OCI-LY3 (cell line): ENCODE data around the gene KCNK5.

ENCODE experiments used
- H2AFZ ChIP-seq: fragments of 200-600, 300-600 bp; shearing (Covaris generic); 2 replicates; pipeline ENCODE4 v1.6.0; 2014; ENCODE audit warnings: antibody characterized with exemption, low read depth, low read length
- H3K27ac ChIP-seq: fragments of 200-600, 300-600 bp; sonication (generic); 2 replicates; pipeline ENCODE4 v1.5.1; 2014; ENCODE audit warnings: mild to moderate bottlenecking, low read length, moderate library complexity, mixed read lengths
- H3K27me3 ChIP-seq: fragments of 200-600, 300-600 bp; sonication (generic); 2 replicates; pipeline ENCODE4 v1.6.1; 2014; ENCODE audit warnings: low read depth, low read length, mixed read lengths
- H3K36me3 ChIP-seq: fragments of 200-600, 300-600 bp; sonication (generic); replicated peaks from 2 replicates; pipeline ENCODE3; 2014; ENCODE audit warnings: low read depth, low read length, mixed read lengths
- H3K4me1 ChIP-seq: fragments of 300-600, 200-600 bp; sonication (generic); 2 replicates; pipeline ENCODE4 v1.6.1; 2014; ENCODE audit warnings: low read length, mixed read lengths
- H3K4me2 ChIP-seq: fragments of 200-600, 300-600 bp; sonication (generic); 2 replicates; pipeline ENCODE4 v1.6.1; 2014; ENCODE audit warnings: low read length, mixed read lengths
- H3K4me3 ChIP-seq: fragments of 300-600, 200-600 bp; sonication (generic); 2 replicates; pipeline ENCODE4 v1.5.1; 2014; ENCODE audit warnings: antibody characterized with exemption, mild to moderate bottlenecking, low read length, moderate library complexity
- H3K79me2 ChIP-seq: fragments of 300-600, 200-600 bp; shearing (Covaris generic); 2 replicates; pipeline ENCODE4 v1.6.1; 2014; ENCODE audit warnings: mild to moderate bottlenecking, low read length, mixed read lengths
- H3K9ac ChIP-seq: fragments of 300-600, 200-600 bp; shearing (Covaris generic); 2 replicates; pipeline ENCODE4 v1.6.0; 2014; ENCODE audit warnings: mild to moderate bottlenecking, low read length, moderate library complexity
- H3K9me3 ChIP-seq: fragments of 200-600, 300-600 bp; shearing (Covaris generic); 2 replicates; pipeline ENCODE4 v1.6.1; 2014; ENCODE audit warnings: low read length, mixed read lengths; ENCODE audit not compliant: insufficient read depth
- H4K20me1 ChIP-seq: fragments of 200-600, 300-600 bp; sonication (generic); 2 replicates; pipeline ENCODE4 v1.6.1; 2016; ENCODE audit warnings: low read length, mixed read lengths; ENCODE audit not compliant: insufficient read depth
- EZH2phosphoT487 ChIP-seq: fragments of 200-600 bp; shearing (Covaris generic); IDR thresholded peaks from 2 replicates; pipeline ENCODE4 v1.6.1; 2018; ENCODE audit warnings: antibody characterized with exemption, mixed run types, low read depth
- TF ChIP-seq, protein P1 (sequence below): fragments of 200-600, 300-600 bp; sonication (generic); IDR thresholded peaks from 2 replicates; pipeline ENCODE4 v1.5.1; 2014; ENCODE audit warnings: antibody characterized with exemption, low read length, low read depth

Gene KCNK5

DNA sequence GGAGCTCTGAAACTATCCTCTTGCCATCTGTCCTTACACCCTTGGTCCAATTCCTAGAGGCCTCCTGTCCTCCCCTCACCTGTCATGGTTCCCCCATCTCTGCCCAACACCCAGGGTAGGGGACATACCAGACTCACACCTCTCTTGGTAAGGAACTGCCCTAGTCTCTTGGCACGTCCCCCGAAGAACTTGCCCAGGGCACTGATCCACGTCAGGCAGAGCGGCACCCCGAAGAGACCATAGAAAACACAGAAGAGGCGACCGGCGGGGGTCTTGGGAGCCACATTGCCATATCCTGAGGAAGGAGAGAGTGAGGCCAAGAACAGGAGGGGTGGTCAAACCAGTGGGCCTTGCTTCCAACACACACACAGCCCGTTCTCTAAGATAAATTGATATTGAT is 34.8 kb downstream of the KCNK5 start:
- Histone ChIP-seq H2AFZ (no peak overlapping the region), H3K4me1 (peaks cover 25% of the 10 kb centered on the region), H3K9ac (no peak overlapping the region), H4K20me1 (no peaks in the 10 kb centered on the region), H3K4me2 (no peak overlapping the region), H3K79me2 (no peaks in the 10 kb centered on the region), H3K4me3 (no peak overlapping the region), H3K36me3 (no peaks in the 10 kb centered on the region), H3K9me3 (no peaks in the 10 kb centered on the region), H3K27ac (no peak overlapping the region), H3K27me3 (no peaks in the 10 kb centered on the region)
- no peak for TF ChIP-seq EZH2phosphoT487
- TF ChIP-seq, protein P1, sequence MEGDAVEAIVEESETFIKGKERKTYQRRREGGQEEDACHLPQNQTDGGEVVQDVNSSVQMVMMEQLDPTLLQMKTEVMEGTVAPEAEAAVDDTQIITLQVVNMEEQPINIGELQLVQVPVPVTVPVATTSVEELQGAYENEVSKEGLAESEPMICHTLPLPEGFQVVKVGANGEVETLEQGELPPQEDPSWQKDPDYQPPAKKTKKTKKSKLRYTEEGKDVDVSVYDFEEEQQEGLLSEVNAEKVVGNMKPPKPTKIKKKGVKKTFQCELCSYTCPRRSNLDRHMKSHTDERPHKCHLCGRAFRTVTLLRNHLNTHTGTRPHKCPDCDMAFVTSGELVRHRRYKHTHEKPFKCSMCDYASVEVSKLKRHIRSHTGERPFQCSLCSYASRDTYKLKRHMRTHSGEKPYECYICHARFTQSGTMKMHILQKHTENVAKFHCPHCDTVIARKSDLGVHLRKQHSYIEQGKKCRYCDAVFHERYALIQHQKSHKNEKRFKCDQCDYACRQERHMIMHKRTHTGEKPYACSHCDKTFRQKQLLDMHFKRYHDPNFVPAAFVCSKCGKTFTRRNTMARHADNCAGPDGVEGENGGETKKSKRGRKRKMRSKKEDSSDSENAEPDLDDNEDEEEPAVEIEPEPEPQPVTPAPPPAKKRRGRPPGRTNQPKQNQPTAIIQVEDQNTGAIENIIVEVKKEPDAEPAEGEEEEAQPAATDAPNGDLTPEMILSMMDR, result no peak

DNA sequence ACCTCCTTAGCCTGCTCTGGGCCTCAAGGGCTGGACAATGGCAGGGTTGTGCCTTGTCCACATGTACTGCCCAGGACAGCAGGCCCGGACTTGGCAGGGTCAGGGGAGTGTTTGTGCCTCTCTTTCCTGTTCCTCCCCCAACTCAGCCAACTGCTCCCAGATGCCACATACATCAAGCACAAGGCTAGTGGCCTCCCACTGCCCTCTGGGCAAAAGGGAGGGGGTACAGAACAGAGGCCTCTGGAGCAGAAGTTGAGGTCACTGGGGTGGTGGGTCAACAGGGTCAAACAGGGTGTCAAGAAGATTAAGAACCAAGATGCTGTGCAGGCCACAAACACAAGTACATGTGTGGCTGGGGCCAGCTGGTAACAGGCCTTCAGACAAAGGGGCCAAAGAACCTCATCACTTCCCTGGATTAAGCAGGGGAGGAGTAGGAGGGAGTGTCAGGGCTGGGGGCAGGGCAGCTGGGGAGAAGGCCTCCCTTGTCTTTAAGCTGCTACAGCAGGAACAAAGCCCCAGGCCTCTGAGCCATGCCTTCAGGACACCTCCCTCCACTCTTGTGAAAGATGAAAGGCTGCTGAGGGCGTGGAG is 36.0 kb downstream of the KCNK5 start:
- H3K9me3 ChIP-seq, result no peaks in the 10 kb centered on the region
- no peak overlapping the region for H2AFZ ChIP-seq
- TF ChIP-seq, protein P1, result no peak
- TF ChIP-seq EZH2phosphoT487, result no peak
- no peaks in the 10 kb centered on the region for H3K79me2 ChIP-seq
- H3K4me1 ChIP-seq, result peaks cover 23% of the 10 kb centered on the region
- no peak overlapping the region for H3K4me3 ChIP-seq
- no peak overlapping the region for H3K27ac ChIP-seq
- no peak overlapping the region for H3K4me2 ChIP-seq
- no peaks in the 10 kb centered on the region for H3K36me3 ChIP-seq
- no peak overlapping the region for H3K9ac ChIP-seq
- H4K20me1 ChIP-seq, result no peaks in the 10 kb centered on the region
- no peaks in the 10 kb centered on the region for H3K27me3 ChIP-seq

GRCh38 chr6:39192736-39193135 is 36.5 kb downstream of the KCNK5 start:
- no peaks in the 10 kb centered on the region for H3K27me3 ChIP-seq
- no peaks in the 10 kb centered on the region for H3K9me3 ChIP-seq
- H3K9ac ChIP-seq, result no peak overlapping the region
- H3K36me3 ChIP-seq, result no peaks in the 10 kb centered on the region
- no peak overlapping the region for H3K27ac ChIP-seq
- H3K4me3 ChIP-seq, result no peak overlapping the region
- no peak for TF ChIP-seq EZH2phosphoT487
- TF ChIP-seq, protein P1, result no peak
- H3K4me2 ChIP-seq, result no peak overlapping the region
- H4K20me1 ChIP-seq, result no peaks in the 10 kb centered on the region
- no peak overlapping the region for H2AFZ ChIP-seq
- H3K4me1 ChIP-seq, result peaks cover 18% of the 10 kb centered on the region
- H3K79me2 ChIP-seq, result no peaks in the 10 kb centered on the region

- Histone ChIP-seq H3K4me1 (peaks cover 4% of the 10 kb centered on the region), H3K27ac (no peak overlapping the region), H3K9ac (no peak overlapping the region), H3K79me2 (no peaks in the 10 kb centered on the region), H3K4me2 (no peak overlapping the region), H3K4me3 (no peak overlapping the region), H2AFZ (no peak overlapping the region), H3K9me3 (no peaks in the 10 kb centered on the region), H3K36me3 (no peaks in the 10 kb centered on the region), H4K20me1 (no peaks in the 10 kb centered on the region), H3K27me3 (no peaks in the 10 kb centered on the region)
- no peak for TF ChIP-seq EZH2phosphoT487
- TF ChIP-seq, protein P1, result no peak
These were observed 37.9 kb downstream of the KCNK5 start for GRCh38 chr6:39191236-39191930.
